ENCODE data around the gene PODXL2.

The PODXL2 gene

DNA sequence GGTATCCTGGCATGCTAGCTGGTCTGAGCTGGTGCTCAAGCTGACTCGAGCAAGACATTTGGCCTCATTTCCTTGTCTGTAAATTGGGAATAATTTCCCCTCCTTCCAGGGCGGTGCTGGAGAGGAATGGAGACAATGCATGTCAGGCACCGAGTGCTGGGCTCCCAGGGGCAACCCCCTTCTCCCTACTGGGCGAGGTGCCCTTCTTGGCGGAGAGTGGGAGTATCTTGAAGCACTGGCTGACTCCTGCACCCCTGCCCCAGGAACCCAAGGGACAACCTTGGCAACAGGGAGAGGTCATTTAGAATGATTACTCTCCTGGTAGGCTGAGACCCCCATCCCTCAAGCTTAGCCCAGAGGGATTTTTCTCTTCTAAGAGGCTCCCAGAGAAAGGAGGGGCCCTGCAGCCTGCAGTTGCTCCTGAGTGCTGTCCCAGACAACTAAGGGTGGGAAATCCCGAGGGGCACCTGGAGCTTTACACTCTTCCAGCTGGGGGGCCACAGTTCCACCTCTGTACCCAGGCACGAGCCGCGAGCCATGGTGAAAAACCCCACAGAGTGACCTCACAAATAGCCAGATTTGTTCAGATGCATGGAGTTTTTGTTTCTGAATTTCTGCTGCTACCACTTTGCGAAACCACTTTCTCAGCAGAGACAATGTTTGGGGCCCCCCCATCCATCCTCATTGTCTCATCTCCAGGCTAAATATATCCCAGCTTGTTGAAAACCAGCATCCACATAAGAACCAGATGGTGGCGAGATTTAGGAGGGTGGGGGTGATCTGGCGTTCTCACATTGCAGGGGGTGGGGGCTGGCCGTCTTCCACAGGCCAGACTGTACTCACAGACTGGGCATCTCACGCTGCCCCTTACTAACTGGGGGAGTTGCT is 88.6 kb downstream of the PODXL2 start:
- TF ChIP-seq, protein P1, sequence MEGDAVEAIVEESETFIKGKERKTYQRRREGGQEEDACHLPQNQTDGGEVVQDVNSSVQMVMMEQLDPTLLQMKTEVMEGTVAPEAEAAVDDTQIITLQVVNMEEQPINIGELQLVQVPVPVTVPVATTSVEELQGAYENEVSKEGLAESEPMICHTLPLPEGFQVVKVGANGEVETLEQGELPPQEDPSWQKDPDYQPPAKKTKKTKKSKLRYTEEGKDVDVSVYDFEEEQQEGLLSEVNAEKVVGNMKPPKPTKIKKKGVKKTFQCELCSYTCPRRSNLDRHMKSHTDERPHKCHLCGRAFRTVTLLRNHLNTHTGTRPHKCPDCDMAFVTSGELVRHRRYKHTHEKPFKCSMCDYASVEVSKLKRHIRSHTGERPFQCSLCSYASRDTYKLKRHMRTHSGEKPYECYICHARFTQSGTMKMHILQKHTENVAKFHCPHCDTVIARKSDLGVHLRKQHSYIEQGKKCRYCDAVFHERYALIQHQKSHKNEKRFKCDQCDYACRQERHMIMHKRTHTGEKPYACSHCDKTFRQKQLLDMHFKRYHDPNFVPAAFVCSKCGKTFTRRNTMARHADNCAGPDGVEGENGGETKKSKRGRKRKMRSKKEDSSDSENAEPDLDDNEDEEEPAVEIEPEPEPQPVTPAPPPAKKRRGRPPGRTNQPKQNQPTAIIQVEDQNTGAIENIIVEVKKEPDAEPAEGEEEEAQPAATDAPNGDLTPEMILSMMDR (IDR thresholded peaks at IDR 0.05; ENCODE audit: insufficient read depth, low read length, poor library complexity, severe bottlenecking), result no peak

DNA sequence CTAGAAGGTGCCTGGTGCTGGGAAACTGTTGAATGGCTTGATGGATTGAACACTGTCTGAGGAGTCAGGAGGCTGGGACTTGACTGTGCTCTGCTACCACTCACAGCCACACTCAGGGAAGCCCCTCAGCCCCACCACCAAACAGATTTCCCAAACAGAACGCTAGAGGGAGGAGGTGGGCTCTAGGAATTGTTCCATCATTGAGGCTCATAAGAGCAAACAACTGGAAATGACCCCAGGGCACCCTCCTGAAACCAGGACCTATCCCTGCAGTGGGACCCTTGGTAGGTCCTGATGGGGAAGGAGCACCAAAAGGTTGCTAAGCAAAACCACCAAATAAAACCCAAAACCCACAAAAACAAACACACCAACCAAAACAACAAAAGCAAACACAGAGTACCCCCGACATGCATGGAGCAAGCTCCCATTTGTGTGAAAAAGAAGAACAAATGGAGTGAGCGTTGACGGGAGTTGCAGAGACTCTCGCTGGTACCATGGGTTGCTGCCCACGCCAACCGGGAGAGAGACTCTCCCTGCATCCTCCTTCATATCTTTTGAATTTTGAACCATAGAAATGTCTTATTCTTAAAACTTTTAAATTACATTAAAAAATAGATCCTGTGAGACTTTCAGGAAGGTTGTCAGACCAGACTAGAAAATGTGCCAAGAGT is 89.4 kb downstream of the PODXL2 start:
- no peaks in the 10 kb centered on the region for H3K27me3 ChIP-seq (replicated peaks; ENCODE audit: control insufficient read depth, insufficient read depth, low read length)
- H3K4me3 ChIP-seq (replicated peaks; ENCODE audit: low read depth, low read length), result no peak overlapping the region
- peaks cover 47% of the 10 kb centered on the region for H3K36me3 ChIP-seq (ENCODE audit: control insufficient read depth, insufficient read depth, low read length)
- DNase-seq (ENCODE audit: extremely low read depth, insufficient read length), result no peak
- TF ChIP-seq, protein P1 (IDR thresholded peaks at IDR 0.05; ENCODE audit: insufficient read depth, low read length, poor library complexity, severe bottlenecking), result no peak

More for the DNA sequence above, 88.6 kb downstream of the PODXL2 start:
- Histone ChIP-seq H3K27me3 (replicated peaks; ENCODE audit: control insufficient read depth, insufficient read depth, low read length) (no peaks in the 10 kb centered on the region), H3K36me3 (ENCODE audit: control insufficient read depth, insufficient read depth, low read length) (peaks cover 50% of the 10 kb centered on the region), H3K4me3 (replicated peaks; ENCODE audit: low read depth, low read length) (no peak overlapping the region)
- no peak for DNase-seq (ENCODE audit: extremely low read depth, insufficient read length)

DNA sequence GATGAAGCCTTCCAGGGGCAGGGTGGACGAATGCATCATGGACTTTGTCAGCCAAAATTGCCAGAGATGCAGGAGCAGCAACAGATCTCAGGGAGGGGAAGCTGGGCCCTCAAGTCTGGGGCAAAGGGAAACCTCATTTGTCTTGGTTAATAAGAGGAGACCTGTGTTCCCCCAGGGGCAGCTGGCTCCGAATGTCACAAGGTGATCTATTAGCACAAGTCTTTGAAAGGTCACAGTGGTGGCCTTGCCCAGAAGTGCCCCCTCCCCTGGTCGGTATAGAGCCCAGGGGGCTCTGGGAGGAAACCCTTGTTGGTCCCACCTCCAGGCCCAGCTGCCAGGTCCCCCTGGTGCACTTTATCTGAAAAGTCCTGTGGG is 89.9 kb downstream of the PODXL2 start:
- H3K27me3 ChIP-seq (replicated peaks; ENCODE audit: control insufficient read depth, insufficient read depth, low read length), result no peaks in the 10 kb centered on the region
- H3K4me3 ChIP-seq (replicated peaks; ENCODE audit: low read depth, low read length), result no peak overlapping the region
- H3K36me3 ChIP-seq (ENCODE audit: control insufficient read depth, insufficient read depth, low read length), result peaks cover 43% of the 10 kb centered on the region
- no peak for DNase-seq (ENCODE audit: extremely low read depth, insufficient read length)
- TF ChIP-seq, protein P1 (IDR thresholded peaks at IDR 0.05; ENCODE audit: insufficient read depth, low read length, poor library complexity, severe bottlenecking), result no peak

DNA sequence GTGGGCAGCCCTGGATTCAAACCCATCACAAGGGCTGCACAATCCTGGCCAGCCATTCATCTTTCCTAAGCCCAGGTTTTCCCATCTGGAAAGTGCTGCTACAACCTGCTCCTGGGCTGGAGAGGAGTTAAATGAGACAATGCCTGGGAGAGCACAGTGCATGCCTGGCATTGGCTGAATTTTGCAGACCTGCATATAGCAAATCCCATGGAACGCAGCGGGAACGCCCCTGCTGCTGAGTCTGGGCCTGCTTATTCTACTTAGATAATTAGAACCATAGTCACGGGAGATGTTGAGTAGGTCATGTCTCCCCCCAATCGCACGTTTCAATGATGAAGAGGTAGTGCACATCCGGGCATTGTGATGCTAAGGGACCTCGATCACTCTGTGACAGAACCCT is 90.4 kb downstream of the PODXL2 start:
- no peaks in the 10 kb centered on the region for H3K27me3 ChIP-seq (replicated peaks; ENCODE audit: control insufficient read depth, insufficient read depth, low read length)
- no peak for DNase-seq (ENCODE audit: extremely low read depth, insufficient read length)
- peaks cover 43% of the 10 kb centered on the region for H3K36me3 ChIP-seq (ENCODE audit: control insufficient read depth, insufficient read depth, low read length)
- no peak overlapping the region for H3K4me3 ChIP-seq (replicated peaks; ENCODE audit: low read depth, low read length)
- TF ChIP-seq, protein P1 (IDR thresholded peaks at IDR 0.05; ENCODE audit: insufficient read depth, low read length, poor library complexity, severe bottlenecking), result no peak

DNA sequence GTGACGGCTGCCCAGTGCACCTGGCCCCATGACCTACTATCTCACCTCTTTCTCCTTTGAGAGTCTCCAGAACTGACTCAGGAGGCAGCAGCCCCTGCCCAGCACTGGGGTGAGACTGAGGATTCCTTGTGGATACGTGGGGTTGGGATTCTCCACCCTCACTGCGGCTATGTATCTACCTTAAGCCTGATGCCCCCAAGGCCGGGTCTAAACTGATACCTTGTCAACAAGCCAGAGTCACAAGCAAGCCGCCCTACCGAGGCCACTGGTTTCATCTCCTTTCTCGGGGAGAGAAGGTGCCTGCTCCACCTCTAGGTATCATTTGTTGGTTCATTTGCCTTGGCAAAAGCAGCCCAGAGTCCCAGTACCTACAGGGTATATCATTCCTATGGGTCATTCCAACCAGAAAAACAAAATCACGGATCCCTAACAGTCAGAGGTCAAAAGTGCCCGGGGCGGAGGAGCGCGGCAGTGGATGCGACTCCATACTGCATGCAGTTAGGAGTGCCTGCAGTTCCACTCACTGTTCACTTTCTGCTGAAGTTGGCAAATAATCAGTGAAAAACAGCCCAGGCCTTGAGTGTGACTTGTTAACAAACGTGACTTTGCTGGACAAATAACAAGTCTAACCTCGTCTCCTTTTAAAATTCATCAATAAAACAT is 91.3 kb downstream of the PODXL2 start:
- TF ChIP-seq, protein P1 (IDR thresholded peaks at IDR 0.05; ENCODE audit: insufficient read depth, low read length, poor library complexity, severe bottlenecking), result no peak
- no peaks in the 10 kb centered on the region for H3K27me3 ChIP-seq (replicated peaks; ENCODE audit: control insufficient read depth, insufficient read depth, low read length)
- DNase-seq (ENCODE audit: extremely low read depth, insufficient read length), result no peak
- H3K36me3 ChIP-seq (ENCODE audit: control insufficient read depth, insufficient read depth, low read length), result peaks cover 48% of the 10 kb centered on the region
- no peak overlapping the region for H3K4me3 ChIP-seq (replicated peaks; ENCODE audit: low read depth, low read length)
